Natural killer cell (primary cell): Measurements from ENCODE around the gene SLC35F3. TPM values are rescaled to one million over a fixed set of nuclear protein-coding genes. Genes with fewer than 3 reads are reported as not detected.

Experiments
- ATAC-seq, 3 donors: fragments of 150-1000 bp in 2 of 3; fragments of 200-7000 bp in 1 of 3; cut with Tn5 transposase; 1 replicate in 1 of 3; 2 replicates in 2 of 3; pipeline ENCODE4 v1.10.0; 2021; ENCODE audit warnings: mild to moderate bottlenecking in 2 of 3, moderate library complexity in 2 of 3
- DNase-seq, 2 donors: peaks; one replicate each; pipeline versions ENCODE4 v3.0.0 to v3.0.0-alpha.2; 2013 to 2021; ENCODE audit warnings: mixed read lengths in 1 of 2
- H3K27ac ChIP-seq: one replicate; pipeline ENCODE4 v1.5.1; 2013; ENCODE audit warnings: mild to moderate bottlenecking, low read length
- H3K27me3 ChIP-seq: one replicate; pipeline ENCODE4 v1.6.1; 2013; ENCODE audit warnings: low read length; ENCODE audit not compliant: control insufficient read depth, insufficient read depth
- H3K36me3 ChIP-seq: one replicate; pipeline ENCODE4 v1.6.1; 2013; ENCODE audit warnings: low read length; ENCODE audit not compliant: control insufficient read depth, insufficient read depth
- H3K4me1 ChIP-seq: one replicate; pipeline ENCODE4 v1.6.1; 2013; ENCODE audit warnings: low read length; ENCODE audit not compliant: control insufficient read depth, insufficient read depth
- H3K4me3 ChIP-seq: one replicate; pipeline ENCODE4 v1.5.1; 2013; ENCODE audit warnings: low read length
- H3K9me3 ChIP-seq: one replicate; pipeline ENCODE4 v1.6.1; 2013; ENCODE audit warnings: low read length; ENCODE audit not compliant: control insufficient read depth, insufficient read depth
- H3K27ac Mint-ChIP-seq, 2 donors: one replicate each; pipeline ENCODE4 v1.8.0; 2022; ENCODE audit warnings: mild to moderate bottlenecking in 2 of 2, mixed read lengths in 2 of 2, moderate library complexity in 1 of 2
- H3K27me3 Mint-ChIP-seq, 2 donors: one replicate each; pipeline ENCODE4 v1.8.0; 2022; ENCODE audit warnings: low read depth in 2 of 2, mixed read lengths in 2 of 2
- H3K36me3 Mint-ChIP-seq: one replicate; pipeline ENCODE4 v1.8.0; 2022; ENCODE audit warnings: mixed read lengths
- H3K4me1 Mint-ChIP-seq, 2 donors: one replicate each; pipeline ENCODE4 v1.8.0; 2022; ENCODE audit warnings: mixed read lengths in 2 of 2
- H3K4me3 Mint-ChIP-seq: one replicate; pipeline ENCODE4 v1.8.0; 2022; ENCODE audit warnings: mild to moderate bottlenecking, moderate library complexity, mixed read lengths
- H3K9me3 Mint-ChIP-seq, 2 donors: one replicate each; pipeline ENCODE4 v1.8.0; 2022; ENCODE audit warnings: mixed read lengths in 2 of 2
- CTCF ChIP-seq: fragments of 200-600 bp; IDR thresholded peaks from one replicate; pipeline ENCODE4 v1.8.0; 2022; ENCODE audit warnings: antibody characterized with exemption
- WGBS: methylation state at CpG from one replicate; pipeline ENCODE4 v1.1.7; 2013; ENCODE audit warnings: missing lambda C conversion rate; ENCODE audit not compliant: insufficient coverage; 5-methylcytosine and 5-hydroxymethylcytosine counted together
- intact Hi-C: fragments of 100-400 bp; cut with micrococcal nuclease; formaldehyde crosslinking; loops from one replicate; pipeline ENCODE4 v1.14.2; 2022
- total RNA-seq, 4 donors: library from RNA; stranded (reverse); fragments of 120-200 nt in 1 of 4; gene quantifications; one replicate each; pipeline versions ENCODE4 v1.2.3 to v1.2.4, GENCODE V29; 2013 to 2022

SLC35F3 gene
- total RNA-seq, 3 donors from 2014 or later (not counting 1 experiment from before 2014, with no cell fraction given) = not detected

GRCh38 chr1:234186037-234186688 lies 281.7 kb downstream of the SLC35F3 start:
- TF ChIP-seq CTCF = no peak
- no peak overlapping the region for H3K27ac ChIP-seq
- Mint-ChIP-seq H3K4me1 (no peaks in the 10 kb centered on the region), H3K9me3 (no peaks in the 10 kb centered on the region), H3K27me3 (peaks cover 25 to 49% of the 10 kb centered on the region in 2 donors), H3K36me3 (no peaks in the 10 kb centered on the region), H3K27ac (no peak overlapping the region), H3K4me3 (no peak overlapping the region)
- H3K4me1 ChIP-seq = no peaks in the 10 kb centered on the region
- no peak overlapping the region for H3K4me3 ChIP-seq
- H3K36me3 ChIP-seq = no peaks in the 10 kb centered on the region
- no peaks in the 10 kb centered on the region for H3K27me3 ChIP-seq
- intact Hi-C loops = no loop called here
- WGBS = 79% methylated on average over 6 of the region's 6 CpGs
- no peak for DNase-seq
- no peaks in the 10 kb centered on the region for H3K9me3 ChIP-seq
- no peak for ATAC-seq

- no peaks in the 10 kb centered on the region for H3K4me1 Mint-ChIP-seq
- no peaks in the 10 kb centered on the region for H3K36me3 Mint-ChIP-seq
- no peak for TF ChIP-seq CTCF
- no peaks in the 10 kb centered on the region for H3K36me3 ChIP-seq
- H3K4me1 ChIP-seq = no peaks in the 10 kb centered on the region
- H3K27me3 Mint-ChIP-seq = peaks cover 28 to 49% of the 10 kb centered on the region in 2 donors
- H3K27ac ChIP-seq = no peak overlapping the region
- intact Hi-C loops = no loop called here
- H3K4me3 ChIP-seq = no peak overlapping the region
- peaks cover 3 to 5% of the 10 kb centered on the region in 2 donors for H3K9me3 Mint-ChIP-seq
- H3K9me3 ChIP-seq = no peaks in the 10 kb centered on the region
- no peak overlapping the region for H3K27ac Mint-ChIP-seq
- ATAC-seq (no peak), DNase-seq (peak in 1 of 2 donors; percentile 9)
- no peaks in the 10 kb centered on the region for H3K27me3 ChIP-seq
- no peak overlapping the region for H3K4me3 Mint-ChIP-seq
- 50% methylated on average over 3 of the region's 3 CpGs for WGBS
Observed at GRCh38 chr1:234188454-234188792, 283.9 kb downstream of the SLC35F3 start.

GRCh38 chr1:234197839-234198238 lies 293.4 kb downstream of the SLC35F3 start:
- peaks cover 17 to 62% of the 10 kb centered on the region in 2 donors for H3K27me3 Mint-ChIP-seq
- Histone ChIP-seq H3K4me3 (no peak overlapping the region), H3K27me3 (no peaks in the 10 kb centered on the region), H3K4me1 (no peaks in the 10 kb centered on the region), H3K36me3 (no peaks in the 10 kb centered on the region), H3K27ac (no peak overlapping the region), H3K9me3 (no peaks in the 10 kb centered on the region)
- no peaks in the 10 kb centered on the region for H3K4me1 Mint-ChIP-seq
- no peak for ATAC-seq
- no peak overlapping the region for H3K27ac Mint-ChIP-seq
- no peaks in the 10 kb centered on the region for H3K9me3 Mint-ChIP-seq
- TF ChIP-seq CTCF = no peak
- no peak overlapping the region for H3K4me3 Mint-ChIP-seq
- no peak for DNase-seq
- no peaks in the 10 kb centered on the region for H3K36me3 Mint-ChIP-seq
- intact Hi-C loops = no loop called here

GRCh38 chr1:234199476-234200127 lies 295.1 kb downstream of the SLC35F3 start:
- intact Hi-C loops = no loop called here
- no peak overlapping the region for H3K27ac Mint-ChIP-seq
- H3K27me3 Mint-ChIP-seq = peaks cover 14 to 55% of the 10 kb centered on the region in 2 donors
- no peaks in the 10 kb centered on the region for H3K36me3 Mint-ChIP-seq
- H3K4me1 Mint-ChIP-seq = no peaks in the 10 kb centered on the region
- H3K9me3 Mint-ChIP-seq = no peaks in the 10 kb centered on the region
- Histone ChIP-seq H3K9me3 (no peaks in the 10 kb centered on the region), H3K36me3 (no peaks in the 10 kb centered on the region), H3K27ac (no peak overlapping the region), H3K27me3 (no peaks in the 10 kb centered on the region), H3K4me1 (no peaks in the 10 kb centered on the region), H3K4me3 (no peak overlapping the region)
- 90% methylated on average over 1 of the region's 2 CpGs for WGBS
- no peak for ATAC-seq
- no peak for TF ChIP-seq CTCF
- no peak for DNase-seq
- H3K4me3 Mint-ChIP-seq = no peak overlapping the region
